ENCODE data around the gene PCBP4.
"Not testable (repeated sequence)": the region's sequence is repeated elsewhere in the genome, so short reads cannot be mapped to it uniquely, and the experiment has no call there.

The PCBP4 gene

GRCh38 chr3:51937611-51938450 lies 29.4 kb downstream of the PCBP4 start:
- no peak for DNase-seq

- no peak for DNase-seq
These were observed 30.2 kb downstream of the PCBP4 start for GRCh38 chr3:51937014-51937413.

- DNase-seq: no peak
These were observed 31.1 kb downstream of the PCBP4 start for GRCh38 chr3:51935886-51936755.

GRCh38 chr3:51934991-51935885 lies 32.0 kb downstream of the PCBP4 start:
- no peak for DNase-seq

GRCh38 chr3:51934139-51934850 lies 33.0 kb downstream of the PCBP4 start:
- DNase-seq: no peak

GRCh38 chr3:51933471-51934138 lies 33.6 kb downstream of the PCBP4 start:
- no peak for DNase-seq

GRCh38 chr3:51932471-51933370 lies 34.5 kb downstream of the PCBP4 start:
- DNase-seq: no peak

GRCh38 chr3:51931756-51932155 lies 35.5 kb downstream of the PCBP4 start:
- DNase-seq: no peak

- DNase-seq: no peak
These were observed 36.8 kb downstream of the PCBP4 start for GRCh38 chr3:51930439-51930838.

GRCh38 chr3:51929420-51930003 lies 37.7 kb downstream of the PCBP4 start:
- DNase-seq: no peak

- DNase-seq: not testable (repeated sequence)
These were observed 38.3 kb downstream of the PCBP4 start for GRCh38 chr3:51928981-51929380.

GRCh38 chr3:51928438-51928837 lies 38.8 kb downstream of the PCBP4 start:
- DNase-seq: no peak

GRCh38 chr3:51927061-51927977 lies 39.9 kb downstream of the PCBP4 start:
- no peak for DNase-seq

- no peak for DNase-seq
These were observed 46.1 kb downstream of the PCBP4 start for GRCh38 chr3:51921081-51921578.

- no peak for DNase-seq
These were observed 50.8 kb downstream of the PCBP4 start for GRCh38 chr3:51916418-51916817.

GRCh38 chr3:51908026-51908425 lies 59.2 kb downstream of the PCBP4 start:
- no peak for DNase-seq
